K562 (cell line): Measurements from ENCODE around the gene JUN. TPM values are rescaled to one million over a fixed set of nuclear protein-coding genes. Genes with fewer than 3 reads are reported as not detected.
A peak's percentile ranks its signal among the peaks of the same experiment; 100 is the strongest.

ENCODE experiments used
- ARNT ChIP-seq, 2 experiments: fragments of 450-650 bp; IDR thresholded peaks; 2 replicates each; pipeline ENCODE4 v1.6.1; 2016; ENCODE audit warnings: mild to moderate bottlenecking in 1 of 2
- EWSR1 ChIP-seq: fragments of 450-650 bp; IDR thresholded peaks from 2 replicates; pipeline ENCODE4 v1.6.1; 2018; ENCODE audit warnings: borderline replicate concordance, mild to moderate bottlenecking, low read depth, moderate library complexity; ENCODE audit not compliant: partially characterized antibody
- GTF3C2 ChIP-seq: IDR thresholded peaks from 3 replicates; pipeline ENCODE4 v1.6.1; 2011; ENCODE audit warnings: borderline replicate concordance, mild to moderate bottlenecking, moderate library complexity; ENCODE audit not compliant: insufficient read length; ENCODE audit errors: extremely low read depth
- HNRNPK ChIP-seq: fragments of 200-400 bp; formaldehyde crosslinking; IDR thresholded peaks from one replicate; pipeline ENCODE4 v1.6.1; 2018; ENCODE audit warnings: mild to moderate bottlenecking, low read depth, low read length; ENCODE audit not compliant: poor library complexity, severe bottlenecking
- NR1H2 ChIP-seq: sonication (generic); formaldehyde crosslinking; IDR thresholded peaks from 2 replicates; pipeline ENCODE4 v1.4.0; 2020; ENCODE audit warnings: mild to moderate bottlenecking, missing genetic modification reagents
- PYGO2 ChIP-seq: fragments of 450-650 bp; IDR thresholded peaks from 2 replicates; pipeline ENCODE4 v1.6.1; 2016; ENCODE audit warnings: mild to moderate bottlenecking, missing genetic modification characterization, moderate library complexity, missing compliant biosample characterization
- RFX7 ChIP-seq: fragments of 250-450 bp; sonication (Bioruptor Pico); IDR thresholded peaks from 2 replicates; pipeline ENCODE4 v1.5.1; 2021; ENCODE audit warnings: mild to moderate bottlenecking
- RNF219 ChIP-seq: fragments of 250-450 bp; sonication (Bioruptor Pico); IDR thresholded peaks from 2 replicates; pipeline ENCODE4 v1.5.0; 2022; ENCODE audit warnings: mild to moderate bottlenecking
- TCF7L2 ChIP-seq: fragments of 150-350 bp; IDR thresholded peaks from 2 replicates; pipeline ENCODE4 v1.6.1; 2016; ENCODE audit warnings: low read depth, mild to moderate bottlenecking, low read length, moderate library complexity
- THAP7 ChIP-seq: fragments of 250-450 bp; sonication (Bioruptor Pico); IDR thresholded peaks from 2 replicates; pipeline ENCODE4 v1.5.0; 2021
- ZNF277 ChIP-seq: fragments of 250-450 bp; sonication (Bioruptor Pico); IDR thresholded peaks from 2 replicates; pipeline ENCODE4 v1.8.0; 2022; ENCODE audit warnings: inconsistent platforms, mild to moderate bottlenecking, moderate library complexity, borderline replicate concordance
- ZNF347 ChIP-seq: fragments of 450-650 bp; formaldehyde crosslinking; IDR thresholded peaks from 2 replicates; pipeline ENCODE4 v1.4.0; 2020; ENCODE audit warnings: low read depth, mild to moderate bottlenecking, moderate library complexity
- ZNF764 ChIP-seq: fragments of 250-450 bp; sonication (Bioruptor Pico); IDR thresholded peaks from 2 replicates; pipeline ENCODE4 v1.4.0; 2020; ENCODE audit warnings: low read depth, mild to moderate bottlenecking, moderate library complexity
- polyA plus RNA-seq, 8 experiments: library from polyadenylated mRNA; depleted of rRNA in 4 of 8; stranded (reverse) in 5 of 8; unstranded in 3 of 8; fragments of >200 nt; fragmentation: Nextera tagmentation in 2 of 8; fragmentation: Illumina TruSeq in 1 of 8; extraction: Ambion mirVana in 2 of 8; extraction: Trizol in 1 of 8; gene quantifications; 2 replicates each; pipeline versions ENCODE4 v1.2.1 to v1.2.3, GENCODE V29; 2011 to 2014; ENCODE audit warnings: inconsistent platforms in 1 of 8, missing spikeins in 1 of 8
- total RNA-seq, 7 experiments: library from RNA; depleted of rRNA in 6 of 7; stranded (reverse); fragments of >200 nt in 6 of 7; fragmentation: Illumina TruSeq in 2 of 7; extraction: Trizol in 2 of 7; gene quantifications; 2 replicates each; pipeline versions ENCODE4 v1.2.1 to v1.2.3, GENCODE V29; 2011 to 2021; ENCODE audit warnings: low replicate concordance in 1 of 7
- TF ChIP-seq, protein P1 (sequence below): sonication (generic); formaldehyde crosslinking; IDR thresholded peaks from 2 replicates; pipeline ENCODE4 v1.8.0; 2023; ENCODE audit warnings: mild to moderate bottlenecking, missing genetic modification reagents
- TF ChIP-seq, protein P2 (sequence below): sonication (generic); formaldehyde crosslinking; IDR thresholded peaks from 2 replicates; pipeline ENCODE4 v1.9.0; 2022; ENCODE audit warnings: mild to moderate bottlenecking, missing genetic modification reagents

JUN gene
- total and polyA plus RNA-seq, 9 of the 15 experiments (the other 6 are each of a cell fraction or from before 2014, with no cell fraction given) = 0.32 to 23.4 (median 4.0) TPM

GRCh38 chr1:58783993-58784757 lies at the start of gene JUN (continued):
- TF ChIP-seq, protein P1, sequence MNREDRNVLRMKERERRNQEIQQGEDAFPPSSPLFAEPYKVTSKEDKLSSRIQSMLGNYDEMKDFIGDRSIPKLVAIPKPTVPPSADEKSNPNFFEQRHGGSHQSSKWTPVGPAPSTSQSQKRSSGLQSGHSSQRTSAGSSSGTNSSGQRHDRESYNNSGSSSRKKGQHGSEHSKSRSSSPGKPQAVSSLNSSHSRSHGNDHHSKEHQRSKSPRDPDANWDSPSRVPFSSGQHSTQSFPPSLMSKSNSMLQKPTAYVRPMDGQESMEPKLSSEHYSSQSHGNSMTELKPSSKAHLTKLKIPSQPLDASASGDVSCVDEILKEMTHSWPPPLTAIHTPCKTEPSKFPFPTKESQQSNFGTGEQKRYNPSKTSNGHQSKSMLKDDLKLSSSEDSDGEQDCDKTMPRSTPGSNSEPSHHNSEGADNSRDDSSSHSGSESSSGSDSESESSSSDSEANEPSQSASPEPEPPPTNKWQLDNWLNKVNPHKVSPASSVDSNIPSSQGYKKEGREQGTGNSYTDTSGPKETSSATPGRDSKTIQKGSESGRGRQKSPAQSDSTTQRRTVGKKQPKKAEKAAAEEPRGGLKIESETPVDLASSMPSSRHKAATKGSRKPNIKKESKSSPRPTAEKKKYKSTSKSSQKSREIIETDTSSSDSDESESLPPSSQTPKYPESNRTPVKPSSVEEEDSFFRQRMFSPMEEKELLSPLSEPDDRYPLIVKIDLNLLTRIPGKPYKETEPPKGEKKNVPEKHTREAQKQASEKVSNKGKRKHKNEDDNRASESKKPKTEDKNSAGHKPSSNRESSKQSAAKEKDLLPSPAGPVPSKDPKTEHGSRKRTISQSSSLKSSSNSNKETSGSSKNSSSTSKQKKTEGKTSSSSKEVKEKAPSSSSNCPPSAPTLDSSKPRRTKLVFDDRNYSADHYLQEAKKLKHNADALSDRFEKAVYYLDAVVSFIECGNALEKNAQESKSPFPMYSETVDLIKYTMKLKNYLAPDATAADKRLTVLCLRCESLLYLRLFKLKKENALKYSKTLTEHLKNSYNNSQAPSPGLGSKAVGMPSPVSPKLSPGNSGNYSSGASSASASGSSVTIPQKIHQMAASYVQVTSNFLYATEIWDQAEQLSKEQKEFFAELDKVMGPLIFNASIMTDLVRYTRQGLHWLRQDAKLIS (CRISPR knock-in tag) = no peak
- TF ChIP-seq RFX7 (CRISPR knock-in tag) = no peak
- no peak for TF ChIP-seq EWSR1
- TF ChIP-seq THAP7 = no peak
- TF ChIP-seq, protein P2, sequence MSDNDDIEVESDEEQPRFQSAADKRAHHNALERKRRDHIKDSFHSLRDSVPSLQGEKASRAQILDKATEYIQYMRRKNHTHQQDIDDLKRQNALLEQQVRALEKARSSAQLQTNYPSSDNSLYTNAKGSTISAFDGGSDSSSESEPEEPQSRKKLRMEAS = peak; percentile 63
- TF ChIP-seq ZNF347 = no peak
- TF ChIP-seq ZNF764 (CRISPR knock-in tag) = no peak
- TF ChIP-seq HNRNPK = no peak
- TF ChIP-seq TCF7L2 = no peak
- TF ChIP-seq NR1H2 (CRISPR knock-in tag) = peak; percentile 13
- 0 out of 2 replicates have a peak, but pooled peaks have one; percentile 23 for TF ChIP-seq RNF219 (CRISPR knock-in tag)
- TF ChIP-seq GTF3C2 = no peak
- peak in 1 of 2 experiments; percentile 88; a peak in 2 of 4 replicates for TF ChIP-seq ARNT (IDR thresholded peaks at IDR 0.05)
- TF ChIP-seq ZNF277 = no peak
- TF ChIP-seq PYGO2 (tag) = no peak
